Measurements from ENCODE around the gene PRCP. TPM values are rescaled to one million over a fixed set of nuclear protein-coding genes. Genes with fewer than 3 reads are reported as not detected.

Gene PRCP
- total and polyA plus RNA-seq, 2 experiments from 2014 or later, result 33.3 to 52.8 TPM

DNA sequence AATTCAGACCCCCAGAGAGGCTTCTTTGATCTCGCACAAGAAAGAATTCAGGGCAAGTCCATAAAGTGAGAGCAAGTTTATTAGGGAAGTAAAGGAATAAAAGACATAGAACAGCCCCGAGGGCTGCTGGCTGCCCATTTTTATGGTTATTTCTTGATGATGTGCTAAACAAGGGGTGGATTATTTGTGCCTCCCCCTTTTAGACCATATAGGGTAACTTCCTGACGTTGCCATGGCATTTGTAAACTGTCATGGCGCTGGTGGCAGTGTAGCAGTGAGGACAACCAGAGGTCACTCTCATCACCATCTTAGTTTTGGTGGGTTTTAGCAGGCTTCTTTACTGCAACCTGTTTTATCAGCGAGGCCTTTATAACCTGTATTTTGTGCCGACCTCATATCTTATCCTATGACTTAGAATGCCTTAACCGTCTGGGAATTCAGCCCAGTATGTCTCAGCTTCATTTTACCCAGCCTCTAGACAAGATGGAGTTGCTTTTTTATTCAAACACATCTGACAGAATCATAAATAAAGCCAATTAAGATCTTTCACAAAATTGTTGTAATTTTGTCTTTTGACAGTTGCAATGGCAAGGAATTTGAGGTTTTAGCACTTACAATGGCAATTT lies 8.9 kb upstream of the PRCP start:
- peak; percentile 47; the same call in 2 of the 3 replicates for ATAC-seq
- peaks cover 31% of the 10 kb centered on the region for H3K4me1 ChIP-seq (ENCODE audit: insufficient read depth)
- Mint-ChIP-seq H3K9me3 (peaks cover 10% of the 10 kb centered on the region; the same call in 2 of the 3 replicates), H3K36me3 (ENCODE audit: low read depth) (peaks cover 32% of the 10 kb centered on the region), H3K27ac (peak overlapping the region; percentile 75), H3K4me1 (peaks cover 29% of the 10 kb centered on the region), H3K4me3 (peak overlapping the region; percentile 11; the same call in 1 of the 3 replicates), H3K27me3 (ENCODE audit: insufficient read depth, low read depth, poor library complexity) (no peaks in the 10 kb centered on the region)
- no peaks in the 10 kb centered on the region for H3K9me2 ChIP-seq (ENCODE audit: insufficient read depth)
- no peaks in the 10 kb centered on the region for H3K27me3 ChIP-seq (ENCODE audit: insufficient read depth)
- no peak for TF ChIP-seq ZNF331 (CRISPR knock-in tag; IDR thresholded peaks at IDR 0.05; ENCODE audit: low read depth)
- no peak for TF ChIP-seq EZH2phosphoT487 (IDR thresholded peaks at IDR 0.05; ENCODE audit: unreplicated experiment)
- TF ChIP-seq JUNB (IDR thresholded peaks at IDR 0.05; ENCODE audit: unreplicated experiment), result no peak
- TF ChIP-seq POLR2AphosphoS5 (IDR thresholded peaks at IDR 0.05; ENCODE audit: low read depth), result no peak
- no peak for TF ChIP-seq EZH2 (IDR thresholded peaks at IDR 0.05; ENCODE audit: low read depth, unreplicated experiment)
- TF ChIP-seq, protein P1, sequence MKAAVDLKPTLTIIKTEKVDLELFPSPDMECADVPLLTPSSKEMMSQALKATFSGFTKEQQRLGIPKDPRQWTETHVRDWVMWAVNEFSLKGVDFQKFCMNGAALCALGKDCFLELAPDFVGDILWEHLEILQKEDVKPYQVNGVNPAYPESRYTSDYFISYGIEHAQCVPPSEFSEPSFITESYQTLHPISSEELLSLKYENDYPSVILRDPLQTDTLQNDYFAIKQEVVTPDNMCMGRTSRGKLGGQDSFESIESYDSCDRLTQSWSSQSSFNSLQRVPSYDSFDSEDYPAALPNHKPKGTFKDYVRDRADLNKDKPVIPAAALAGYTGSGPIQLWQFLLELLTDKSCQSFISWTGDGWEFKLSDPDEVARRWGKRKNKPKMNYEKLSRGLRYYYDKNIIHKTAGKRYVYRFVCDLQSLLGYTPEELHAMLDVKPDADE (IDR thresholded peaks at IDR 0.05), result no peak
- no peak for TF ChIP-seq CREB1 (CRISPR knock-in tag; IDR thresholded peaks at IDR 0.05; ENCODE audit: low read depth)
- no peak for TF ChIP-seq STAT1 (IDR thresholded peaks at IDR 0.05; ENCODE audit: unreplicated experiment)
- TF ChIP-seq ZNF462 (CRISPR knock-in tag; IDR thresholded peaks at IDR 0.05), result no peak
- TF ChIP-seq NANOG (IDR thresholded peaks at IDR 0.05; ENCODE audit: borderline replicate concordance), result no peak
- no peaks in the 10 kb centered on the region for H3F3A ChIP-seq (replicated peaks; ENCODE audit: low read depth)
- DNase-seq (ENCODE audit: low spot score), result no peak
- peaks cover 8% of the 10 kb centered on the region for H3K36me3 ChIP-seq (ENCODE audit: insufficient read depth)
- H4K20me1 ChIP-seq (replicated peaks; ENCODE audit: insufficient read depth), result peaks cover 25% of the 10 kb centered on the region
- no peak overlapping the region for H3K27ac ChIP-seq (ENCODE audit: low read depth)
- no peak overlapping the region for H2AFZ ChIP-seq
- H3K4me2 ChIP-seq, result peak overlapping the region; percentile 56
- peak overlapping the region; percentile 13; the same call in 1 of the 2 replicates for H3K4me3 ChIP-seq
- peaks cover 81% of the 10 kb centered on the region for H3K79me2 ChIP-seq (replicated peaks; ENCODE audit: insufficient read depth)
